Stimulated activated effector memory CD8-positive, alpha-beta T cell treated with anti-CD3 and anti-CD28 coated beads, Interleukin-12 subunit alpha, Interleukin-12 subunit beta, amount 100 ng/mL, for 72 hours (primary cell): ENCODE measurements around the gene XPA.

Experiments
- ATAC-seq: fragments of 150-1000 bp; cut with Tn5 transposase; 2 replicates; pipeline ENCODE4 v1.10.0; 2021
- DNase-seq, 2 donors: peaks; one replicate each; pipeline ENCODE4 v3.0.0; 2021 to 2022; ENCODE audit warnings: low spot score in 2 of 2
- H3K27ac Mint-ChIP-seq: one replicate; pipeline ENCODE4 v1.8.0; 2022; ENCODE audit warnings: mild to moderate bottlenecking, mixed read lengths
- H3K36me3 Mint-ChIP-seq: one replicate; pipeline ENCODE4 v1.8.0; 2022; ENCODE audit warnings: mild to moderate bottlenecking, mixed read lengths
- H3K4me1 Mint-ChIP-seq: one replicate; pipeline ENCODE4 v1.8.0; 2022; ENCODE audit warnings: mixed read lengths
- H3K4me3 Mint-ChIP-seq: one replicate; pipeline ENCODE4 v1.8.0; 2022; ENCODE audit warnings: mild to moderate bottlenecking, mixed read lengths
- H3K9me3 Mint-ChIP-seq: one replicate; pipeline ENCODE4 v1.8.0; 2022; ENCODE audit warnings: mixed read lengths

Gene XPA

DNA sequence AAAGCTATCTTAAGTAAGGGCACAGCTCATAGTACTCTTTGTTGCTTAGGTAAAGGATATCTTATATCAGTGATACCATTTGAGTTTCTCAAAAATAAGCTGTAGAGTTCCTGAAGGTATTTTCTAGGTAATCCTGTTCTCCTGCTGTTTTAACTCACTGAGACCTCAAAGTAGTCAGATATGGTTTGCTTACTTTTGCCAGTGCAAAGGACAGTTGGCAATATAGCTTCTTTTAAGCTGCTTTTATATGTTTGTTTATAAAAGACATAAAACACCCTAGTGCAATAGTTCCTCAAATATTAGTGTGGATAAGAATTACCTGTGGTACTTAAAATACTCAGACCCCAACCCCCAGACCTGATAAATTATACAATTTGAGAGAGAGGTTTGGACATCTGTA, 51.4 kb downstream of the XPA start:
- DNase-seq (no peak), ATAC-seq (no peak)
- Mint-ChIP-seq H3K36me3 (peaks cover 100% of the 10 kb centered on the region), H3K27ac (no peak overlapping the region), H3K4me3 (no peak overlapping the region), H3K4me1 (peaks cover 6% of the 10 kb centered on the region), H3K9me3 (no peaks in the 10 kb centered on the region)

DNA sequence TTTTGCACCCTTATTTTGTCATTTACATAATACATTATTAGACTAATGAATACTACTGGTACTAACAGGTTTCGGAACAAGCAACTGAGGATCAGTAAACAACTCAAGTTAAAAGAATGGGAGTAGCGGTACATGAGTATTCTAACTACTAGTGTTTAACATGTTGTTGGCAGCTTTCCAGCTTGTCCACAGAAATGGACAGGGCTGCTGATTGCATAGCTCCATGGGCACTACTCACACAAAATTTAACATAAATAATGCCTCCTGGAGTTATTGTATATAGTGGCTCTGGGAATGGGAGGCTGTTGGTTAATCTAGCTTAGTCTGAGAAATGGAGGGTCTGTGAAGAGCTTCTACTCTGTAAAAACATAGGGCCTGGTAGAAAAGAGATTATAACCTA, 56.8 kb downstream of the XPA start:
- H3K4me1 Mint-ChIP-seq = peaks cover 31% of the 10 kb centered on the region
- peaks cover 58% of the 10 kb centered on the region for H3K36me3 Mint-ChIP-seq
- ATAC-seq (no peak), DNase-seq (no peak)
- no peak overlapping the region for H3K27ac Mint-ChIP-seq
- H3K4me3 Mint-ChIP-seq = no peak overlapping the region
- H3K9me3 Mint-ChIP-seq = no peaks in the 10 kb centered on the region

DNA sequence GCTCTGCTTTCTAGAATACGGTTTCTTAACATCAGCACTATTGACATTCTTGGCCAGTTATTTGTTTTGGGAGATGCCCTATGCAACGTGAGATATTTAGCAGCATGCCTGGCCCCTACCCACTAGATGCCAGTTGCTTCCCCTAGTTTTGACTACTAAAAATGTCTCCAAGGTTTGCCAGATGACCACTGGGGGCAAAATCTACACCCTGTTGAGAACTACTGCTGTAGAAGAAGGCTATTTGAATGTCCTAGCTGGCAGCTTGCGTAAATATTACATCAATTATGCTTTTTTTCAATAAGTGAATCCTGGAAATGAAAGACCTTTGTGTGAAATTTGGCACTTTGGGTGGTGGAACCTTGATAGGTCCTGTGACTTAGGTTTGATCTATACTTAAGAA, 58.5 kb downstream of the XPA start:
- peaks cover 53% of the 10 kb centered on the region for H3K36me3 Mint-ChIP-seq
- peaks cover 36% of the 10 kb centered on the region for H3K4me1 Mint-ChIP-seq
- no peak for DNase-seq
- H3K27ac Mint-ChIP-seq = peak overlapping the region; percentile 7
- no peak for ATAC-seq
- H3K4me3 Mint-ChIP-seq = no peak overlapping the region
- no peaks in the 10 kb centered on the region for H3K9me3 Mint-ChIP-seq

DNA sequence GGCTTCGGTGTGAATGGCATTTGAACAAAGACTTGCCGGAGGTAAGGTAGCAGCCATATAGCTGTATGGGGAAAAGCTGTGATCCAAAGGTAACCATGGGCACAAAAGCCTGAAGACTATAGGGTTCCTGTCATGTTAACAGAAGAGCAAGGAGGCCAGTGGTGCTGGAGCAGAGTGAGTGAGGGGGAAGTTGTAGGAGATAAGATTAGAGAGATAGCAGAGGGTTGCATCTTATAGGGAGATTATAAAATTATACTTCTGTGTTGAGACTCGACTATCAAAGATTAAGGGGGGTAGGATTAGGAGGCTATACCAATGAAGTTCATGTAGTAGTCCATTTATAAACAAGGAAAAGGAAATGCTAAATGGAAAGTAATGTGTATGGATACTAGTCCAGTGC, 60.2 kb downstream of the XPA start:
- Mint-ChIP-seq H3K4me3 (peak overlapping the region; percentile 6), H3K27ac (peak overlapping the region; percentile 38), H3K4me1 (peaks cover 40% of the 10 kb centered on the region), H3K36me3 (peaks cover 49% of the 10 kb centered on the region), H3K9me3 (no peaks in the 10 kb centered on the region)
- ATAC-seq = no peak
- DNase-seq = no peak

DNA sequence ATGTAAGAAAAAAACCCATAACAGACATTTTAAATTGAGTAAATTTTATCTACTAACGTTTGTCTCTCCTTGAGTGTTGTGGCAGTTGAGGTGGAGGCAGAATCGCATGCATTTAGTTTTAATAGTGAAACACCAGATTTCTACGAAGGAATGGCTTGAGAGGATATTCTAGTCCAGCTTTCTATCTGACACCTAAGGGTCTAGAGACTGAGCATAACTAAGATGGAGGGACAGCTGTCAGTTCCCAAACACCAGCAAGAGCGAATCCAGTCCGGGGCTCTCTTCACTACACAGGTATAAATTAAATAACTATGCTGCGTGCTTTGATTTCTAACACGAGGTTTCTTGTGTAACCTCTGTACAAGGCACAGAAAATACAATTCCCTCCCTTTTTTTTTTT, 62.1 kb downstream of the XPA start:
- DNase-seq = no peak
- no peak for ATAC-seq
- peak overlapping the region; percentile 98 for H3K27ac Mint-ChIP-seq
- no peaks in the 10 kb centered on the region for H3K9me3 Mint-ChIP-seq
- peaks cover 40% of the 10 kb centered on the region for H3K4me1 Mint-ChIP-seq
- H3K4me3 Mint-ChIP-seq = peak overlapping the region; percentile 93
- H3K36me3 Mint-ChIP-seq = peaks cover 32% of the 10 kb centered on the region

DNA sequence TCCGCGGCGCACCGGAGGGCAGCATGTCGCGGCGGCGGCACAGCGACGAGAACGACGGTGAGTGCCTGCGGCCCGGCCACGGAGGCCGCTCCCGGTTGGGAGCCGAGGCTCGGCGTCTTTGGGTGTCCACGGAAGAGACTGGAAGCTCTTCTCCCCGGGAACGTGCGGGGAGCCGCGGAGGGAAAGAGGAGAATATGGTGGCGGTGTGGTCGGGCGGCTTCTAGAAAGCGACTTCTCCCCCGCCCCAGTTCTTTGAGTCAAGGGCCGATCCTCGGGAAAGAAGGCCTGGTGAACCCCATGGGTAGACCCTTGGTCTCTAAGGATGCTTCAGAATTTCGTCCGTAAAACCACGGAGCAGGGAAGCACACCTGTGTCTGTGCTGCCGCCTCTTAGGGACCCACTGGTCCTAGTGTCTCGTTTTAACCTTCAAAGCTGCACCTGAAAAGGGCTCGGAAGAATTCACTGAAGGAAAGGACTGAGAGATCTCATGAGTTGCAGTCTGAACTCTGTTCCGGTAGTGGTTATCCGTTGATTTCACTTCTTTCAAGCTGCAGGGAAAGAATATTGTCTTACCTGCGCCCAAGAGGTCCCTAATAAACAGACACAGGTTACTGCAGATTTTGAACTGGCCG, 63.2 kb downstream of the XPA start:
- H3K4me3 Mint-ChIP-seq = peak overlapping the region; percentile 93
- no peaks in the 10 kb centered on the region for H3K9me3 Mint-ChIP-seq
- peak overlapping the region; percentile 98 for H3K27ac Mint-ChIP-seq
- peaks cover 32% of the 10 kb centered on the region for H3K36me3 Mint-ChIP-seq
- H3K4me1 Mint-ChIP-seq = peaks cover 40% of the 10 kb centered on the region
- DNase-seq (no peak), ATAC-seq (no peak)

DNA sequence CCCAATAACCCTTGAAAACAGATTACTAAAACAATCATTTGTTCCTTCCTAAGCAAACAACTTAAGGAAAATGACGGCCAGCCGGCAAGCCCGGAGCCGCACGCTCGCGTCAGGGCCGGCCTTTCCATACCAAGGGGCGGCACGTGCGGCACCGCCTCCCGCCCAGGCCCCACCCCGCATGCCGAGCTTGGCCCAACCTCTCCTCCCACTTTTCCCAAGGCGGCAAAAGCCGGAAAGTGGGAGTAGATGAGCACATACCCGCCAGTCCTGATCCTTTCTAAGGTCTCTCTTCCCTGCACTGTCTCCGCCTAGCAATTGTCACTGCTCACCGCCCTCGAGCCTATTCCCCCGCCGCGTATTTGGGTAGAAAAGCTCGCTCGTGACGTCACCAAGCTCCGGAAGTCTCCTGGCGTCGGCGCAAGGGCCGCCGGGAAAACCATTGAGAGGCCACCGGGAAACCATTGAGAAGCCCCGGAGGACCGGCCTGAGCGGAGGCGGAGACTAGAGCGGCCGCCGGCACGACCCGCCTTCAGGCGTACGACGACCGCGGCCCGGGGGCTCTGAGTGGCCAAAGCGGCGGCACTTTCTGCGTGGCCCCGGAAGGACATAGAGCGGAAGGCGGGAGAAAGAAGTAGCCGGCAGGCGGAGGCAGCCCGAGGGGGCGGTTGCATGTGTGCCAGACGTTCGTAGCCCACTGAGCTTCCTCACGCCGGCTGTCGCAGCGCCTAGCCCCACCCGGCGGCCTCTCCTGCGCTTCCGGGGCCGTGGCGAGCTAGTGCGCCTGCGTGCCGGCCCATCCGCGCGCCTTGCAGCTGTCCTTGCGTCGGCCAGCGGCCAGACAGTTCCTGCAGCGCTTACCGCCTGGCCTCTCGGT, 63.9 kb downstream of the XPA start, which contains the start of the genes NCBP1 and TSTD2:
NCBP1 (plus strand) TSS at position 837 of the 874 bp plus-strand sequence. CDS start 61 bp downstream, outside the sequence.
TSTD2 (minus strand) TSS at position 384 of the 874 bp plus-strand sequence. CDS start 5,806 bp downstream, outside the sequence.
- Mint-ChIP-seq H3K36me3 (peaks cover 32% of the 10 kb centered on the region), H3K27ac (peak within 1 kb of the TSS; percentile 98), H3K4me1 (peaks cover 33% of the 10 kb centered on the region), H3K4me3 (peak within 1 kb of the TSS; percentile 93), H3K9me3 (no peaks in the 10 kb centered on the region)
- ATAC-seq (peak; percentile 94), DNase-seq (peak; percentile 92 to 98)

DNA sequence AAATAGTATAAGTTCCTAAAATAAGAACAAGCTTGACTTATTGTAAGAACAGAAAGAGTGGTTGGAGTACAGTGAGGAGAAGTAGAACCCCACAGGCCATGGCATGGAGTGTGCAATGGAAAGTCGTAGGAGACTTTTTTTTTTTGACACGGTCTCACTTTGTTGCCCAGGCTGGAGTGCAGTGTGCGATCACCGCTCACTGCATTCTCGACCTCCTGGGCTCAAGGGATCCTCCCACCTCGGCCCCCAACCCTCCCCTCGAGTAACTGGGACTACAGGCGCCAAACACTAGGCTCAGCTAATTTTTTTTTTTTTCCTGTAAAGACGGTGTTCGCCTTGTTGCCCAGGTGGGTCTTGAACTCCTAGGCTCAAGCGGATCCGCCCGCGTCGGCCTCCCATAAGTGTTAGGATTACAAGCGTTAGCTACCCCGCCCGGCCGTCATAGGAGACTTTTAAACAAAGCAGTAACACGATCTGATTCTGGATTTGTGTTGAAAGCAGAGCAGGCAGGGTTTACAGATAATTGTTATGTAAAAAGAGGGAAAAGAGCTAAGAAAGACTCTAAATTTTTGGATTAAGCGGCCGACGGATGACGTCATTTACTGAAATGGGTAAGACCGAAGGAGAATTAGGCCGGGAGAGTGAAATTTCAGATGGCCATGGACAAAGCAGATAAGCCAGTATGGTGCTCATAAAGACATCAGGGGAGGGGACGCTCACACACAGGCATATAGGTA, 64.7 kb downstream of the XPA start:
- peak overlapping the region; percentile 98 for H3K27ac Mint-ChIP-seq
- H3K4me3 Mint-ChIP-seq = peak overlapping the region; percentile 93
- H3K9me3 Mint-ChIP-seq = no peaks in the 10 kb centered on the region
- H3K4me1 Mint-ChIP-seq = peaks cover 29% of the 10 kb centered on the region
- ATAC-seq = peak; percentile 2
- DNase-seq = peak in 1 of 2 donors; percentile 12
- H3K36me3 Mint-ChIP-seq = peaks cover 32% of the 10 kb centered on the region

DNA sequence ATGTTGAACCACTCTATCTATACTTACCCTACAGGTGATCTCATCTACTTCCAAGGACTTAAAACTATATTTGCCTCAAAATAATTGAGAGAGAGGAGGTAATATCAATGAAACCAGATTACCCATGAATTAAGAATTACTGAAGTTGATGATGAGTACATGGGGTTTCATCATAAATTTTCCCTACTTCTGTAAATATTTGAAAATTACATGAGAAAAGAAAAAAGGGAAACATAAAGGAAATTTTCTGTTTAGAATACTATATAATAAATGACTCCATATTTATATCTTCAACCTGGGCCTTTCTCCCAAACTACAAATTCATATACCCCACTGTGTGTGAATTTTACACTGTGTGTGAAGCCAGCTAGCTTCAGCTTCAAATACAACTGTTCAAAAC, 66.5 kb downstream of the XPA start:
- H3K4me1 Mint-ChIP-seq = peaks cover 17% of the 10 kb centered on the region
- H3K4me3 Mint-ChIP-seq = no peak overlapping the region
- H3K27ac Mint-ChIP-seq = no peak overlapping the region
- H3K36me3 Mint-ChIP-seq = peaks cover 40% of the 10 kb centered on the region
- ATAC-seq (no peak), DNase-seq (no peak)
- H3K9me3 Mint-ChIP-seq = no peaks in the 10 kb centered on the region

DNA sequence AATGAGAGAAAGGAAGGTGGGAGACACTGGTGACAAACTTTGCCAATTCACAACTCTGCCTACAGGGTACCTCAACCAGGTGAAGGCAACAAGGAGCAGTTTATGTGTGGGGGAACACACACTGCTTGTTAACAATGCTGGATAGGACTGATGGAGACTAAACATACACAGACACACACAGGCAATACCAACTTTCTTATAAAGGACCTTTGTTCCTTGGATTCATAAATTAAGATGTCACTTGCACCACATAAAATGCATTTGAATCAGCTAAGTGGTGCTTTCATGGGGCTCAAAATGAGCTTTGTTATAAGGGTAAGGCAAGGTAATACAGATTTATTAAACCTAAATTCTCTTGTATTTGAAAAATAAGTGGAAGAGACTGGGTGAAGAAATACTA, 68.0 kb downstream of the XPA start:
- no peak for DNase-seq
- ATAC-seq = no peak
- Mint-ChIP-seq H3K36me3 (peaks cover 45% of the 10 kb centered on the region), H3K27ac (no peak overlapping the region), H3K4me1 (peaks cover 8% of the 10 kb centered on the region), H3K9me3 (no peaks in the 10 kb centered on the region), H3K4me3 (no peak overlapping the region)

DNA sequence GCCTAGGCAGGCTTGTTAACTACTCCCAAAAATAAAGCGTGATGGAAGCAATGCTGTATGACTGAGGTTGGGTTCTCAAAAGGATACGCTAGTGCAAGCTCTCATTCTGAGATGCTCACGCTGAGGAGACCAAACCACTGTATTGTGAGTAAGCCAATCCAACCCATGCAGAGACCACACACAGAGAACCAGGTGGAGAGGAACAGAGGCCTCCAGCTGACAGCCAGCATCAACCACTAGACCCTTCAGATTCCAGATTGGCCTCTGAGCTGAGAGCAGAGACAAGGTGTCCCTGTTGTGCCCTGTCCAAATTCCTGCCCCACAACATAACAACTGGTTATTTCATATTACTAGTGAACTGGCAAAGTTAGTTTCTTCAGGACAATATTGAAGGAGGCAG, 68.5 kb downstream of the XPA start:
- Mint-ChIP-seq H3K36me3 (peaks cover 45% of the 10 kb centered on the region), H3K4me1 (peaks cover 8% of the 10 kb centered on the region), H3K4me3 (no peak overlapping the region), H3K27ac (no peak overlapping the region), H3K9me3 (no peaks in the 10 kb centered on the region)
- DNase-seq (no peak), ATAC-seq (no peak)

DNA sequence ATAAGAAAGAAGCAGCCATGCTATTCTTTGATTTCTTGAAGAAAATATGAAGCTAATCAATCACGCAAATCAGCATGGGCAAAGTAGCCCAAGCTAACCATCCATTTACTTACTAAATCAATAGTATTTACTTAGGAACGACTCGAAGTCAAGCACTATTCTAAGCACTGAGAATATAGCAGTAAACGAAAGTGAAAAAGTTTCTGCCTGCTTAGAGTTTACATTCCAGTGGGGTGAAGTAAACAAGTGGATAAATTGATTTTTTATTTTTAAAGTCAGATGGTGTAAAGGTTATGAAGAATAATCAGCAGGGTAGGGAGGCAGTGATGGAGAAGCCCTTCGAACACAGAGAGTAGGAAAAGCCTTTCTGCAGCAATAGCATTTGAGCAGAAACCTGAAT, 69.5 kb downstream of the XPA start:
- Mint-ChIP-seq H3K4me1 (peaks cover 7% of the 10 kb centered on the region), H3K4me3 (no peak overlapping the region), H3K9me3 (no peaks in the 10 kb centered on the region), H3K27ac (no peak overlapping the region), H3K36me3 (peaks cover 36% of the 10 kb centered on the region)
- ATAC-seq = no peak
- no peak for DNase-seq

DNA sequence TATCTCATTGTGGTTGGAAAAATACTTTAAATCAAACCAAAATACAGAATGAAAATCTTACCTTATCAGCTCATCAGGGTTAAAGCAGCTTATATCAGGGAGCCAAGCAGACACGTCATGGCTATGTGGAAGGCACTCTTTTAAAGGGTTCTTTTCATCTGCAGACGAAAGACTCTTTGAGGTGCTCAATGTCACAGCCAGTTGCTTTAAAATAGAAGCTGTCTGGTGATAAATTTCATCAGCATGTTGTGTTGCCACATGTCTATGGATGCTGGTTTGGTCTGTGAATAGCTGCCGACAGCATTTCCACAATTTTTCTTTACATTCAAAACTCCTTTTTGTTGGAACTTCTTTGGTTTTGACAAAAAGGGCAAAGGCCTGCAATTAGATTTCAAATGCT, 71.5 kb downstream of the XPA start:
- Mint-ChIP-seq H3K4me1 (no peaks in the 10 kb centered on the region), H3K36me3 (peaks cover 31% of the 10 kb centered on the region), H3K9me3 (no peaks in the 10 kb centered on the region), H3K4me3 (no peak overlapping the region), H3K27ac (no peak overlapping the region)
- DNase-seq (no peak), ATAC-seq (no peak)
